NCI-H187 (cell line): Measurements from ENCODE around the gene CFAP77.

ENCODE experiments used
- DNase-seq, 2 experiments: peaks; one replicate each; lab custom pipeline; 2025; lab: John Stamatoyannopoulos, UW

CFAP77 gene

GRCh38 chr9:132408521-132408920 lies 1.5 kb upstream of the CFAP77 start:
- no peak for DNase-seq

- no peak for DNase-seq
Measured at GRCh38 chr9:132410642-132411041, 631 bp downstream of the CFAP77 start.

GRCh38 chr9:132411091-132411508 lies 1.1 kb downstream of the CFAP77 start:
- peak in 1 of 2 experiments; percentile 30 for DNase-seq

- DNase-seq = no peak
Measured at GRCh38 chr9:132412089-132412488, 2.1 kb downstream of the CFAP77 start.

- DNase-seq = no peak
Measured at GRCh38 chr9:132413926-132414325, 3.9 kb downstream of the CFAP77 start.

GRCh38 chr9:132414731-132415130 lies 4.7 kb downstream of the CFAP77 start:
- DNase-seq = no peak

GRCh38 chr9:132415181-132415580 lies 5.2 kb downstream of the CFAP77 start:
- no peak for DNase-seq

GRCh38 chr9:132418726-132419363 lies 8.8 kb downstream of the CFAP77 start:
- no peak for DNase-seq

- DNase-seq = no peak
Measured at GRCh38 chr9:132422574-132422973, 12.6 kb downstream of the CFAP77 start.

- DNase-seq = no peak
Measured at GRCh38 chr9:132423503-132423902, 13.5 kb downstream of the CFAP77 start.

- DNase-seq = no peak
Measured at GRCh38 chr9:132424857-132425674, 15.1 kb downstream of the CFAP77 start.

GRCh38 chr9:132425675-132426062 lies 15.7 kb downstream of the CFAP77 start:
- DNase-seq = no peak

GRCh38 chr9:132426639-132427414 lies 16.8 kb downstream of the CFAP77 start:
- no peak for DNase-seq

- no peak for DNase-seq
Measured at GRCh38 chr9:132430998-132431397, 21.0 kb downstream of the CFAP77 start.

- DNase-seq = no peak
Measured at GRCh38 chr9:132434881-132435280, 24.9 kb downstream of the CFAP77 start.

- DNase-seq = no peak
Measured at GRCh38 chr9:132439153-132439552, 29.1 kb downstream of the CFAP77 start.

- DNase-seq = no peak
Measured at GRCh38 chr9:132440735-132441134, 30.7 kb downstream of the CFAP77 start.

GRCh38 chr9:132441404-132441803 lies 31.4 kb downstream of the CFAP77 start:
- no peak for DNase-seq

GRCh38 chr9:132443951-132444607 lies 34.1 kb downstream of the CFAP77 start:
- DNase-seq = no peak

GRCh38 chr9:132446887-132447286 lies 36.9 kb downstream of the CFAP77 start:
- no peak for DNase-seq

GRCh38 chr9:132447346-132447745 lies 37.3 kb downstream of the CFAP77 start:
- no peak for DNase-seq

- no peak for DNase-seq
Measured at GRCh38 chr9:132447902-132448301, 37.9 kb downstream of the CFAP77 start.
